HG03442 (cell line): Measurements from ENCODE around the gene MICAL3.

ENCODE experiments used
- ATAC-seq: cut with Tn5 transposase; IDR thresholded peaks from one replicate; pipeline ENCODE4 v1.9.1; 2021; ENCODE audit warnings: mild to moderate bottlenecking, moderate library complexity; ENCODE audit not compliant: unreplicated experiment

MICAL3 gene

GRCh38 chr22:17873804-17874203 is 150.6 kb downstream of the MICAL3 start:
- no peak for ATAC-seq

GRCh38 chr22:17873116-17873515 is 151.2 kb downstream of the MICAL3 start:
- no peak for ATAC-seq

- no peak for ATAC-seq
Measured at GRCh38 chr22:17872471-17872870, 151.9 kb downstream of the MICAL3 start.

- no peak for ATAC-seq
Measured at GRCh38 chr22:17871726-17872458, 152.5 kb downstream of the MICAL3 start.

- no peak for ATAC-seq
Measured at GRCh38 chr22:17870407-17870806, 154.0 kb downstream of the MICAL3 start.

DNA sequence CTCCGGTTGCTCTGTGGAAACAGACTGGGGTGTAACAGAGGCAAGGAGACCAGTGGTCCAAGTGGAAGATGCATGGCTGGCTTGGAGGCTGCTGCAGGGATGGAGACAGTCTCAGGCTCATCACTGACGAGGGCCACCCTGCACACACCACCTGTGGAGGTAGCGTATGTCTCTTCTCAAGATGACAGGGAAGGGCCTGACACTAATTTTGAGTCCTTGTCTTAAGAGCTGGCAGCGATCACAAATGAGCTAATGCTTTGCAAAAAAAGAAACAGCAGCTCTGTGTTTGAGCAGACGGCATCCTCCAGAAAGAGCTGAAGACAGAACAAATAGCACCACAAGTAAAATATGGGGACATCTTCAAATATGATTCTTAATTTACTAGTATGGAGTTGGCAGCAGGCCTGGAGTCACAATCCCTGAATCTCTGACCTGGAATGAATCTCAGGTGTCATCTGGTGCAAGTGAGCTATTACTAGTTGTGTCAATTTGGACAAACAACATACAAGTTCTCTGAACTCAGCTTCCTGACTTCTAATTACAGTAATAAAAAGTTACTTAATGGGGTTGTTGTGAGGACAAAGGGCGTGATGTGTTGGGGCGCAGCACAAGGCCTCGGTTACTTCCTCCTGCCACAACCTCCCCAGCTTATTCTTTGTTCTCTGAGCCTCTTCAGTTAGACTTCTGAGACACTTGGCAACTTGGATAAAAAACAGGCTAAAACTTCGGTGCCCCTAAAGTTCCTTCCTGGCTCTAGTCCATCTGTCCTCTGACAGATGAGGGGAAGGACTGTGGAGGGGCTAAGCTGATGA is 154.9 kb downstream of the MICAL3 start:
- no peak for ATAC-seq

DNA sequence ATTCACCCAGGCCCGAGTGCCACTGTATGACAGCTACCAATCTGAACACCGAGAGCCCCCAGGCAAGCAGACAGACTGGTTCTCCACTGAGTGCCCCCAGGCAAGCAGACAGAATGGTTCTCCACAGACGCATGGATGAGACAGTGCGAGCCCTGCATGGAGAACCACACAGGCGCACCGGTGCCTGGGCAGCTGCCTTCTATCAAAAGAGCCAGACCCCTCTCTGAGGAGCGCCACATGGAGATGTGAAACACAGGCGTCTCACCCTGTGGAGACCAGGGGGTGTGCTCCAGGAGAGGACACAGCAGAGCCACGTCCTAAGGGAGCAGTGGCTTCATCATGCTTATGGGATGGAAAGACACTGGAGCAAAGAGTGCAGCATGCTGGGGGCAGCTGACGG is 155.6 kb downstream of the MICAL3 start:
- ATAC-seq, result no peak

DNA sequence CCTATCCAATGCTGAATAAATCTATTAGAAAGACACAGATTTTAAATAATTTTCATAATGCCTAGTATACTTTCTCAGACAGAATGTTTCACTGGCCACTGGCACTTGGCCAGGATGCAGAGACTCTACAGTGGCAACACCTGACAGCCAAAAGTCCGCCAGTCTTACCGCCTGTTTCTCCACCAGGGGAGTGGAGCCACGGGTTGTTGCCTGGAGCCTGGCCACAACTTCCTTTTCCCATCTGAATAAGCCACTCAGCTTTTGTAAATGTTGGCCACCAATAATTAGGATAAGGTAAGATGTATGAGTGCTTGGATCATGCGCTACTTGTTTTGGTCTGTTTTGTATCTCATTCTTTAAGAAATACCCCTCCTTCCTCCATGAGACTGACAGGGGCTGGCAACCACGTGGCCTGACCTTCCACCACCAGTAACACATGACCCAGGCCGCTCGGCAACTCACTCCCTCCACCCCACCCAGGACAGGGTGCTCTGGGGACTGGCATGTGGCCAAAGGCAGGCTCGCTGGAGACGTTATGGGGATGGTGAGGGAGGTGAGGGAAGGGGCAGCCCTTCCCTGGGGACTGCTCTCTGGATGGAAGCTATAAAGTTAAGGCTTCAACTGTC is 157.1 kb downstream of the MICAL3 start:
- no peak for ATAC-seq

GRCh38 chr22:17866621-17867020 is 157.7 kb downstream of the MICAL3 start:
- no peak for ATAC-seq

DNA sequence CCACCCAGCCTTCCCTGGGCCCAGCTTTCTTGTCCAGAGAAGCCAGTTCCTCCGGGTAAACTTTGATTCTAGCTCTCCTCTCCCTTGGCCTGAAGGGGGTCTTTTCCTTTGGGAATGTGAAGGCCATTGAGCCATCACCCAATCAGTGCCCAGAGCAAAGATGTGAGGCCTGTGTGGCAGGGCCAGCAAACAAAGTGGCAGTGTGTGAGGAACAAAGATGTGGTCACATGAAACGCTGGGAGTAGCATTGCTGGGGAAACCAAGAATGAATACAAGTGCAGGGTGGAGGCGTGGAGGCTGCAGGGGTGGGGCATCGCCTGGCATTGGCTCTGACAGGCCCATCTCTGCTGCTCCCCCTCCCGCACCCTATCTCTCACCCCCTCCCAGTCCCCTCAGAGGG is 158.2 kb downstream of the MICAL3 start:
- no peak for ATAC-seq

DNA sequence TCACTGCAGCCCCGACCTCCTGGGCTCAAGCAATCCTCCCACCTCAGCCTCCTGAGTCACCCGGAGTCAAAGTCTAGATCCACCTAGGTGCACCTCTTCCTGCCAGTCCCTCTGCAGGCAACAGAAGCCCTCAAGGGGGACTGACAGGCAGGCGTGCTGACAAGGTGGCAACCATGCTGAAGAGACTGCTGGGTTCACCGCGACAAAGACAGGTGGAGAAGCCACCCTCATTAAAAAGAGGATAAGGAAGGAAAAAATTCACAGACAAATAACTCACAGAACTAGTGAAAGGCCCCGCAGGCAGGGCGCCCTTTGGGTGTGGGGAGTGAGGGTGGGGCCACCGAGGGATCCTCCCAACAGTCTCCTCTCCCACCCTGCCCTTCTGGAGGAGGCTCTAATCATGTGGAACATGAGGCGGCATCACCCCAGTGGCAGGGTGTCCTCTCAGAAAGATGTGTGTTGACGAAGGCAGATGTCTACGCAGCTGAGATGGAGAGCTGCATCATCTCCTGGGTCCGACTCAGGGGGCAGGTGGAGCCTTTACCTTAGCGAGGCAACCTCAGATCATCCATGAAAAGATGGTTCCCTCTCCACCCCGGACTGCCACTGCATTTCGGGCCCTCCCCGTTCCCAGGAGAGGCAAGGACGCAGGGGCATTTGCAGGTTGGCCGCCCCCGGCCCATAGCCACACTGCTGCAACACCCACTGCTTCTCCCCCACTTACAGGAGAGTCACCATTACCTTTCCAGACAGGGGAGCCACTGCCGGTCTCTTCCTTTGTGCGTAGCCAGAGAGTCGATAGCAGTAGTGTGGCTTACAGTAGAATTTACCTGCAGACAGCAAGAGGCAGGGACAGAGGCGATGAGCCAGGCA is 158.9 kb downstream of the MICAL3 start:
- ATAC-seq, result no peak

DNA sequence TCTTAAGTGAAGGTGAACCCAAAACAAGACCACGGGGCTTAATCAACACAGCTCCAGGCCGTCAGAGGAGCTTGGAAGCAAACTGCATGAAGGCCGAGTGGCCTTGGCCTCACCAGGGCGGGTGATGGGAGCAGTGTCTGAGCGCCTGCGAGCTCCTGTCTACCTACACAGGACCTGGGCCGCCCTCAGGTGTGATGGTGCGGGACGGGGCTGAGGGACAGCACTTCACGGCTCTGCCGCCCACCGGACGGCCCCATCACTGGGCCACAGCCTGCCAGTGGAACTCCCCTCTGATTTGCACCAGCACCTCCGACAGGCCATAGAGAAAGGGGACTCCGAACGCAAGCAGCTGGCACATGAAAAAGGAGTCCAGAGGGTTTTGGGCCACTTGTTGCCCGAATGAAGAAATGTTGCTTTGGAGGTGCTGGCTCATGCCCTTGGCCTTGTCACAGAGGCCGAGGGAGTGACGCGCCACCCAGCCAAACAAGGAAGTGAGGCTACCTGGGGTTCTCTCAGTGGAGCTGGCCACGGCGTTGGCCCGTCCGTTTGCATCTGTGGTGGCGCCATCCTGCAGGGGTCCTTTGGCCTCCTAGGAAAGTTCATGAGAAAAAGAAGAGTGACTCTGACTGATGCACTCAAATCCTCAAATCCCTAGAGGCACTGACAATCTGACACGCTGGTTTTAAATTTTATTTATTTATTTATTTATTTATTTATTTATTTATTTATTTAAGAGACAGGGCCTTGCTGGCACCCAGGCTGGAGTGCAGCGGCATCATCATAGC is 159.8 kb downstream of the MICAL3 start:
- no peak for ATAC-seq

GRCh38 chr22:17862646-17863181 is 161.6 kb downstream of the MICAL3 start:
- ATAC-seq, result no peak

DNA sequence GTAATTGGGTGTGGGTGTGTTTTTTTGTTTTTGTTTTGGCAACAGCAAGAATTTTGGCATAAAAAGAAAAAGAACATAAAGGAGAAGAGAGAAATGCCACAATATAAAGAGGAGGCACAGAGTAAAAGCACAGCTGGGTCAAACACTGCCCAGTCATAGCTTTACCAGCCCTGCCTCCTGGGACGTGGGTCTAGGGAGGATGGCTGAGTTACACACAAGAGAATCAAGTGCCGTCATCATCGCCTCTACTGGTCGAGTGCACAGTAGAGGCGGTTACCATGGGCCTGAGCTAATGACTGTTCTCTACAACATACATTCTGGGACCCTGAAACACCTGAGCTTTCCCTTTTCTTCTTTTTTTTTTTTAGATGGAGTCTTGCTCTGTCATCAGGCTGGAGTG is 162.5 kb downstream of the MICAL3 start:
- no peak for ATAC-seq

- ATAC-seq, result no peak
Measured at GRCh38 chr22:17860220-17860965, 164.0 kb downstream of the MICAL3 start.

GRCh38 chr22:17858033-17858432 is 166.3 kb downstream of the MICAL3 start:
- ATAC-seq, result no peak

GRCh38 chr22:17855572-17856290 is 168.6 kb downstream of the MICAL3 start:
- no peak for ATAC-seq

- ATAC-seq, result no peak
Measured at GRCh38 chr22:17853073-17853472, 171.3 kb downstream of the MICAL3 start.

DNA sequence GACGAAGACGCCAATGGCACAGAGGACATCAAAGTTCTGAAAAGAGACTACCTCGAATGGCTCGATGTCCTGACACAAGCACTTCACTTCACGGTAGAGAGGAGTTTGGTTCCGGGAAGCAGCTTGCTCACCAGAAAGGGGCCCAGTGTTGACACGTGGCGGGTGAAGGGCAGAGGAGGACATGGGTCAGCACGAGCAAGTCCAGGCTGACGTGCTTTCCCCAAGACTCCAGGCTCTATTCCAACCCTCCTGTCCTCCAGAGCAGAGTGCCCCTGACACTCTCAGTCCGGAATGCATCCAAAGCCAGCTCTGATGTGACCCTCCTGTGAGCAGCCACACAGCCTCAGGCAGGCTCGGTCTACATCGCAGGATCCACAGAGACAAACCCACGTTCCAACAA is 172.6 kb downstream of the MICAL3 start:
- no peak for ATAC-seq
